Activated T-cell treated with anti-CD3 and anti-CD28 coated beads for 1 hour (primary cell): Measurements from ENCODE around the gene TARDBP.
"Not testable (repeated sequence)": the region's sequence is repeated elsewhere in the genome, so short reads cannot be mapped to it uniquely, and the experiment has no call there.

ENCODE experiments used
- DNase-seq: peaks from one replicate; pipeline ENCODE4 v3.0.0-alpha.2; 2020; ENCODE audit warnings: low read depth

Gene TARDBP

DNA sequence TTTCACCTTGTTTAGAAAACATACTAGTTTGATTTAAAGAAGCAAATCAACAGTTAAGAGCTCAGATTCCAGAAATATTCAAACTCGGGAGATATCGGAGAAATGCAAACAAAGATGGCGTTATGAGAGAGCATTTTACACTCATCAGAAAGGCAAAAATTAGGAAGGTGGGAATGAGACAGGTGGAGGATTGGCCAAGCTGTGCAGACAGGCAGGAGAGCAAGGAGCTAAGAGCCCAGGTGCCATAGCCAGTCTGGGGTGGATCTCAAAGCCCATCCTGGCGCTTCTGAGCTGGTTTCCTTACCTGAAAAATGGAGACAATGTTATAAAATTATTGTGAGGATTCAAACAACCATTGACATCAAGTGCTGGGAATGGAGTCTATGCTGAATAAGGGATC, 19.6 kb upstream of the TARDBP start:
- DNase-seq = no peak

DNA sequence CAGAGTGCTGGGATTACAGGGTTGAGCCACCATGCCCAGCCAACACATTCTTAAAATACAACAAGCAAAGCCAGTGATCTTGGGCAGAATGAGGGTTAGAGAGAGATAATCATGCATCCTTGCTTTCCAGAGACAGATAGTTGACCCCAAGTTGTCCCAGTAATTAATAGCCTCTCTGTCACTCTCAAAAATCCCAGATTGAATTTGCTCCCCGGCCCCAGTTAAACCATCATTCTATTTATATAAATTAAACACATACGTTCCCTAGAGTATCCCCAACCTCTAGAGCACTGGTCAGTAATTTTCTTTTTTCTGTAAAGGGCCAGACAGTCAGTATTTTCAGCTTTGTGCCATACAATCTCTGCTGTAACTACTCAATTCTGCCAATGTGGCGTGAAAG, 16.4 kb upstream of the TARDBP start:
- no peak for DNase-seq

DNA sequence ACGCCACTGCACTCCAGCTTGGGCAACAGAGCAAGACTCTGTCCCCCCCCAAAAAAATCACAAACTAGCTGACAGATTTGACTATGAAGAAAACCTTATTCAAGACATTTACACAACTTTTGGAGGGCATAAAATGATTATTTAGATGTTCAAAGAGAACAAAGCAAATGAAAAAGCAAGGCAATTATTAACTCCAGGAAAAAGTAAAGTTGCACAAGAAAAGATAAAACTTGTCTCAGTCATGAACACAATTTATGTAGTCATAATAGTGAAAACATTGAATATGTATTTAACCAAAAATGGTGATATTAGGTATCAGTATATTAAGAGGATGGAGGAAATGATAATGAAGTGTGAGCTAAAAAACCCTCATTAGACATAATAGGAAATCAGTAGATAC, 11.9 kb upstream of the TARDBP start:
- no peak for DNase-seq

DNA sequence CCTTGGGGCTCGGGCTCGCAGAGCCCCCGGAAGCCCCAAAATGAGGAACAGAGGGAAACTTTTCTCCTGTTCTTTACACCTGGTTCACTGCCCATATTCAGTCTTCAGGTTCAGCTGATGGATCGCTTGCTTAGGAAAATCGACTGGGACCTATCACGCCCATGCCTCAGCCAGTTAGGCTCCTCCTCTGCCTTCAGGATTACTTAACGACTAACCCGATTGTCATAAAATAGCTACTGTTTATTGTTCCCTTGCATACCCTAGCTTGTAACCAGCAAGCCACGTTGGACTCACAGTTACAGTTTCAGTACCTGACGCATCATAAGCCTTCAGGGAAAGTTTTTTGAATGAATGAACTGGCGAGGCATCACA, 692 bp downstream of the TARDBP start:
- DNase-seq = no peak

DNA sequence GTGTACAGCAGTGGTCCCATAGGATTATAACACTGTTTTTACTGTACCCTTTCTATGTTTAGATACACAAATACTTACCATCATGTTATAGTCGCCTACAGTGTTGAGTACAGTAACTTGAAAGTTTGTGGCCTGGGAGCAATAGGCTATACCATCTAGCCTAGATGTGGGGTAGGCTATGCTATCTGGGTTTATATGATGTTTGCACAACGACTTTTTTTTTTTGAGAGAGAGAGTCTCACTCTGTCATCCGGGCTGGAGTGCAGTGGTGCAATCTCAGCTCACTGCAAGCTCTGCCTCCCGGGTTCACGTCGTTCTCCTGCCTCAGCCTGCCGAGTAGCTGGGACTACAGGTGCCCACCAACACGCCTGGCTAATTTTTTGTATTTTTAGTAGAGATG, 6.9 kb downstream of the TARDBP start:
- not testable (repeated sequence) for DNase-seq

DNA sequence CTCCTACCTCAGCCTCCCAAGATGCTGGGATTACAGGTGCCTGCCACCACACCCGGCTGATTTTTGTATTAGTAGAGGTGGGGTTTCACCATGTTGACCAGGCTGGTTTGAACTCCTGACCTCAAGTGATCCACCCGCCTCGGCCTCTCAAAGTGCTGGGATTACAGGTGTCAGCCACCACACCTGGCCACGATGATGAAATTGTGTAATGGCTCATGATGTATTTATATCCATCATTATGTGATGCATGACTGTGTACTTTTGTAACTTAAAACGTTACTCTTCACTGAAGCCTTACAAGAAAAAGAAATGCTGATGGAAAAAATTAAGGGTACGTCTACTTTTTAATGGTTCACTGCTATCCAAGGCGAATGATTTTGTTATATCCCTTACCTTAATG, 7.5 kb downstream of the TARDBP start:
- DNase-seq = no peak

DNA sequence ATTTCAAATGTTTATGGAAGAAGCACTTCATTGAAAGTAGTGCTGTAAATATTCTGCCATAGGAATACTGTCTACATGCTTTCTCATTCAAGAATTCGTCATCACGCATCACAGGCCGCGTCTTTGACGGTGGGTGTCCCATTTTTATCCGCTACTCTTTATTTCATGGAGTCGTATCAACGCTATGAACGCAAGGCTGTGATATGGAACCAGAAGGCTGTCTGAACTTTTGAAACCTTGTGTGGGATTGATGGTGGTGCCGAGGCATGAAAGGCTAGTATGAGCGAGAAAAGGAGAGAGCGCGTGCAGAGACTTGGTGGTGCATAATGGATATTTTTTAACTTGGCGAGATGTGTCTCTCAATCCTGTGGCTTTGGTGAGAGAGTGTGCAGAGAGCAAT, 10.7 kb downstream of the TARDBP start:
- no peak for DNase-seq

DNA sequence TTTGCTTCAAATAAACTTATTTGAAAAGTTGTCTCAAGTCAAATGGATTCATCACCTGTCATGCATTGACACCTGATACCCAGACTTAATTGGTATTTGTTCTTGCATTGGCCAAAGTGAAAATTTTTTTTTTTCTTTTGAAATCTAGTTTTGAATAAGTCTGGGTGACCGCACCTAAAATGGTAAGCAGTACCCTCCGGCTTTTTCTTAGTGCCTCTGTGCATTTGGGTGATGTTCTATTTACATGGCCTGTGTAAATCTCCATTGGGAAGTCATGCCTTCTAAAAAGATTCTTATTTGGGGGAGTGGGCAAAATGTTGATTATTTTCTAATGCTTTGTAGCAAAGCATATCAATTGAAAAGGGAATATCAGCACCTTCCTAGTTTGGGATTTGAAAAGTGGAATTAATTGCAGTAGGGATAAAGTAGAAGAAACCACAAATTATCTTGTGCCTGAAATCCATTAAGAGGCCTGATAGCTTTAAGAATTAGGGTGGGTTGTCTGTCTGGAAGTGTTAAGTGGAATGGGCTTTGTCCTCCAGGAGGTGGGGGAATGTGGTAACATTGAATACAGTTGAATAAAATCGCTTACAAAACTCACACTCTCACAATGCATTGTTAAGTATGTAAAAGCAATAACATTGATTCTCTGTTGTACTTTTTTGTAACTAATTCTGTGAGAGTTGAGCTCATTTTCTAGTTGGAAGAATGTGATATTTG, 11.9 kb downstream of the TARDBP start:
- no peak for DNase-seq

DNA sequence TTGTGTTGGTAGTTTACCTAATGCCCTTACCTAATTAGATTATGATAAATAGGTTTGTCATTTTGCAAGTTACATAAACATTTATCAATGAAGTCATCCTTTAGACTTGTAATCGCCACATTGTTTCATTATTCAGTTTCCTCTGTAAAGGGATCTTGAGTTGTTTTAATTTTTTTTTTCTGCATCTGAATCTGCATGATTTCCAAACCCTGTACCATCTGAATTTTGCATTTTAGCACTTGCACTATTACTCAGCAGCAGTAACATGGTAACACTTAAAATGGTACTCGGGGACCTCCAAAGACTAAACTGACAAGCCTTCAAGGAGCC, 12.4 kb downstream of the TARDBP start:
- DNase-seq = no peak

DNA sequence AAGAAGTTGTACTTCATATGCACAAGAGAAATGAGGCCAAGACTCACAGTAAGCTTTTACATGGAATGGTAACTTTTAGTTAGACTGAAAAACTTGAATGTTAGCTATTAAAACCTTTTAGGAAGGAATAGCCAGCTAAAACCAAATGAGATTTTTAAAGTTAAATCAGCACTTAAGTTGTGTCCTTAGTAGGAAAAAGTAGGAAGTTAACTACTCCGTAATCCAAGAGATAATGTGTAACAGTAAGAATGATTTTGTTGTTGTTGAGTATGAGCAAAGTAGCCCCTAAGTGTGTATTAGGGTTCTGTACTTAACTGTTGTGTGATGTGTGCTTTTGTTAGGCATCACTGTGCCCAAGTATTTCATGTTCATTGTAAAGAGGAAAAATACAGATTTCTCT, 13.2 kb downstream of the TARDBP start:
- DNase-seq = no peak

DNA sequence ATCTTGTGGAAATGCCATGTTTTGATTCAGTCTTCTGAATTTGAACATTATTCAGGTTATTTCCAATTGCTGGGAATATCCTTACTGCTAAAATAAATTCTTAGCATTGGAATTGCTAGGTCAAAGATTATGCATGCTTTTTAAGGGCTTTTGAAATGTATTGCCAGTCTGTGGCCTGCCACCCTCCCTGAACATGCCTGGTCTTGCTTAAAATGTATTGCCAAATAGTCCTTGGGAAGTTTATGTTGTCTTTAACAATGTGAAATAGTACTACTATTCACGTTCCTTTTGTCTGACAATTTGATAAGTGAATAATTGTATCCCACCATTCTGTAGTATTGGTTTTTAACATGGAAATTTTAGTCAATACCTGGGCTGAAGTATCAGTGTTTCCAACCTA, 13.6 kb downstream of the TARDBP start:
- no peak for DNase-seq

DNA sequence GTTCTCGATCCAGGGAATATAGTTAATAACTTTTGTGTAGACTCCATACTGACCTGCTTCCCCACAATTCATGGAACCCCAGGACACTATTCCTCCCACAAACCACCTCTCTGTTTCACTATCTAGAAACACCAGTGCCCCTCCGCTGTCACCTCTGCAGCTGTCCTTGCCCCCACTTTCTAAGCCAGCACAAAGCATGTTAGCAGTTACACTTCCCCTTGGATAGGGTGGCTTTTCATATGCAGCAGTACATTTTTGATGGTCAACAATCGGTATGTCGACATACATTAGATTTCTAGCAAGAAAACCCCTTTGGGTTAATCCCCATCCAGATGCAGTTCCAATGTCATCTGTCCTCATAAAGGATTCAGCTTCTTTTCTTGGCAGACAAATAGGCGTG, 14.4 kb downstream of the TARDBP start:
- no peak for DNase-seq

DNA sequence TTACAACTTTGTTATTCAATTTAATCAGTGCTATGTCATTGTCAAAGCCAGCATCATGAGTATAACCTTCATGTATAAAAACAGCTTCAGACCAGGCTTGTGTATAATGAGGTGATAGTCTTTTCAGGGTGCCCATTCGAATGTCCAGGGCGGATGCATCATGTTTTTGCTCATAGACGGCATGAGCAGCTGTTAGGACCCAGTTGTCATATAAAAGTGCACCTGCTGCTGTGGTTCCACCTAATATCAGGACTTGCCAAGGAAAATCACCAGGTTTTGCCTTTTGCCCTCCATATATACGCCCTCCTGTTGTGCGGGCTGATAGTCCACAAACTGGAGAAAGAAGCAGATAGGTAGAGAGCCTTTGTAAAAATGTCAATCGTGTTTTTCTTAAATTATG, 14.9 kb downstream of the TARDBP start:
- DNase-seq = no peak

DNA sequence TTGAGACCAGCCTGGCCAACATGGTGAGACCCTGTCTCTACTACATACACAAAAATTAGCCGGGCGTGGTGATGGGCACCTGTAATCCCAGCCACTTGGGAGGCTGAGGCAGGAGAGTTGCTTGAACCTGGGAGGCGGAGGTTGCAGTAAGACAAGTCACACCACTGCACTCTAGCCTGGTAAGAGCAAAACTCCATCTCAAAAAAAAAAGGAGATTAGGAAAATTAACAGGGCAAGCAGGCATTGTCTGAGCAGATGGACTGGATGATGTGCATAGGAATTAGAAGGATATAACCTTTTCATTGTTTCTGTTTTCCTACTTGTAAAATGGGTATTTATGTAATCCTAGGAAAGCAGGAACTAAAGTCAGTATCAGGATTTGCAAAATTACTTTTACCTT, 15.6 kb downstream of the TARDBP start:
- DNase-seq = no peak

DNA sequence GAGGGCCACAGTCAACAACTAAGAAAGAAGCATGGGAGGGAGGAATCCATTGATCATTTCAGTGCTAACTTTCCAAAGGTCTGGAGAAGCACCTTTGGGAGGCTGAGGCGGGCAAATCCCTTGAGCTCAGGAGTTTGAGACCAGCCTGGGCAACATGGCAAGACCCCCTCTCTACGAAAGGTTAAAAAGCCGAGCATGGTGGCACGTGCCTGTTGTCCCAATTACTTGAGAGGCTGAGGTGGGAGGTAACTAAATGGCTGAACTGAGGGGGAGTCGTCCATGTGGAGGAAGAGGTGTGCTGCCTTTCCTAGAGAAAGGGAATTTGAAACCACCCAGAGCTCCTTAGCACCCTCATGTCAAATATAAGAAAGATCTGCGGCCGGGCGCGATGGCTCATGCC, 18.4 kb downstream of the TARDBP start:
- DNase-seq = no peak

DNA sequence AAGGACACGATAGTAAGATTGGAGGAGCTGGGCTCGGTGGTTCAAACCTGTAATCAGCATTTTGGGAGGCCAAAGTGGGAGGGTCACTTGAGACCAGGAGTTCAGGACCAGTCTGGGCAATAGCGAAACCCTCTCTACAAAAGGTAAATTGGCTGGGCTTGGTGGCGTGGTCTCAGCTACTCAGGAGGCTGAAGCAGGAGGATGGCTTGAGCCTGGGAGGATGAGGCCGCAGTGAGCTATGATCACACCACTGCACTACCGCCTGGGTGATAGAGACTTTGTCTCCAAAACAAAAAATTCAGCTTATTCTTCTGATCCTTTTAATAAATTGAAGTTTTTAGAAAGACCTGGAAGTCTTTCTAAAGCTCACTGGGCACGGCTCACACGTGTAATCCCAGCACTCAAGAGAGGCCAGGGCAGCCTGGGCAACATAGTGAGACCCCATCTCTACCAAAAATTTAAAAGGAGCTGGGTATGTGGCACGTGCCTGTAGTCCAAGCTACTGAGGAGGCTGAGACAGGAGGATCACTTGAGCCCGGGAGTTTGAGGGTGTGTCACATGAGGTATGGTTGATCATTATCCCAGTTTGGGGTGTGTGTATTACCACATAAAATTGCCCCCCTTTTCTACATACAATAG, 19.3 kb downstream of the TARDBP start:
- no peak for DNase-seq

DNA sequence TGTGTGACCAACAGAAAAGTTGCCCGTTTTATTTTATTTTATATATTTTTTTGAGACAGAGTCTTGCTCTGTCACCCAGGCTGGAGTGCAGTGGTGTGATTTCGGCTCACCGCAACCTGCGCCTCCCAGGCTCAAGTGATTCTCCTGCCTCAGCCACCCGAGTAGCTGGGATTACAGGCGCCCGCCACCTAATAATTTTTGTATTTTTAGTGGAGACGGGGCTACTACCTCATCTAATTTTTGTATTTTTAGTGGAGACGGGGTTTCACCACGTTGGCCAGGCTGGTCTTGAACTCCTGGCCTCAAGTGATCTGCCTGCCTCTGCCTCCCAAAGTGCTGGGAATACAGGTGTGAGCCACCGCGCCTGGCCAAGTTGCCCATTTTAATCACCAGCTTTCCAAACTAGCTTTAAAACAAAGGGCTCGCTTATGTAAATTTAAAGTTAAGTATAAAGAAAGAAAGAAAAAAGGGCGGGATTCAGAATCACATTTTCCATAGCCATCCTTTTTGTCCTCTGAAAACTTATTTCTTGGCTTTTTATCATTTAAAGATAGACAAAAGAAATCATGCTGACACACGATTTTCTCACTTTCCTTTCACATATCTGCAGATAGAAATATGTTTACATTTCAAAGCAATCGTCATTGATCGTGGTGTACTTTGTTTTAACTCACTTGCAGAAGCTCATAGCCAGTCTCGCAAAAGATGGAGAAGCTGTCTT, 24.7 kb downstream of the TARDBP start:
- not testable (repeated sequence) for DNase-seq

DNA sequence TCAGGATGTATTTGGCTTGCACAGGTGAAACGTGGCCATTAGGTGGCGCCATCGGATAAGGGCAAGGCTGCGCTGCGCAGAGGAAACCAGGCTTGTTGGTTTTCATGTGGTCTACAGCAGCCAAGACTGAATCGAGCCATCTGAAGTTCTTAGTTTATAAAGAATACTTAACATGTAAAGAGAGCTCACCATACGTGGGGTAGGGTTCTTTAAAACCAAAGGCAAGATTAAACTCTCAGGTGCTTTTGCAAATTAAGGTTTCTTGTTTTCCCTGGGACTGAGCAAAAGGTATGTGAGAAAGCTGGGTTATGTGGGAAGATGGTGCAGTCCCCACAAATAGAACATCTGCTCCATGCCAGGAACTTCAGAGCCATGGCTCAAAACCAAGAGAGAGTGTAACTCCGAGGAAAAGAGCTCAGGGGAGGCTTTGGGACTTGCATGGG, 25.3 kb downstream of the TARDBP start:
- DNase-seq = peak; percentile 91

DNA sequence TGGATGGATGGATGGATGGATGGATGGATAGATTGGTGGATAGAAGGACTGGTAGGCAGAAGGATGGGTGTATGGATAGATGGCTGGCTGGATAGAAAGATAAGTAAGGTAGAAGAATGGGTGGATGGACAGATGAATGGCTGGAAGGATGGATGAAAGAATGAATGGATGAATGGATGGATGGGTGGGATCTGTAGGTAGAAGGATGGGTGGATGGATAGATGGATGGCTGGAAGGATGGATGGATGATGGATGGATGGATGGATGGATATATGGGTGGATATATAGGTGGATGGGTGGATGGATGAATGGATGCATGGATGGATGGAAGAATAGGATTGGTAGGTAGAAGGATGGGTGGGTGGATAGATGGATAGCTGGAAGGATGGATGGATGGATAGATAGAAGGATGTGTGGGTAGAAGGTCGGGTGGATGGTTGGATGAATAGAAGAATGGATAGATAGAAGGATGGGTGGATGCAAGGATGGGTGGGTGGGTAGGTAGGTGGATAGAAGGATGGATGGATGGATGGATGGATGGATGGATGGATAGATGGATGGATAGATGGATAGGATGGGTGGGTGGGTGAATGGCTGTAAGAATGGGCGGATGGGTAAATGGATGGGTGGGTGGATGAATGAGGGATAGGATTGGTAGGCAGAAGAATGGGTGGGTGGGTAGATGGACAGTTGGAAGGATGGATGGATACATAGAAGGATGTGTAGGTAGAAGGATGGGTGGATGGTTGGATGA, 27.1 kb downstream of the TARDBP start:
- no peak for DNase-seq

DNA sequence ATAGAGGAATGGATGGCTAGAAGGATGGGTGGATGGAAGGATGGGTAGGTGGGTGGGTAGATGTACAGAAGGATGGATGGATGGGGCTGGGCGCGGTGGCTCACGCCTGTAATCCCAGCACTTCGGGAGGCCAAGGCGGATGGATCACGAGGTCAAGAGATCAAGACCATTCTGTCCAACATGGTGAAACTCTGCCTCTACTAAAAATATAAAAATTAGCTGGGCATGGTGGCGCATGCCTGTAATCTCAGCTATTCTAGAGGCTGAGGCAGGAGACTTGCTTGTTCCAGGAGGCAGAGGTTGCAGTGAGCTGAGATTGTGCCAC, 27.6 kb downstream of the TARDBP start:
- not testable (repeated sequence) for DNase-seq

DNA sequence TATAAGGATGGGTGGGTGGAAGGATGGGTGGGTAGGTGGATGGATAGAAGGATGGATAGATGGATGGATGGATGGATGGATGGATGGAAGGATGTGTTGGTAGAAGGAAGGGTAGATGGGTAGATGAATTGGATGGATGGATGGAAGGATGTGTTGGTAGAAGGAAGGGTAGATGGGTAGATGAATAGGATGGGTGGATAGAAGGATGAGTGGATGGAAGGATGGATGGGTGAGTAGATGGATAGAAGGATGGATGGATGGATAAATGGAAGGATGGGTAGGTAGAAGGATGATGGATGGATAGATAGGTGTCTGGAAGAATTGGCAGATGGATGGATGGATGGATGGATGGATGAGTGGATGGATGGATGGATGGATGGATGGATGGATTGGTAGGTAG, 28.6 kb downstream of the TARDBP start:
- no peak for DNase-seq

DNA sequence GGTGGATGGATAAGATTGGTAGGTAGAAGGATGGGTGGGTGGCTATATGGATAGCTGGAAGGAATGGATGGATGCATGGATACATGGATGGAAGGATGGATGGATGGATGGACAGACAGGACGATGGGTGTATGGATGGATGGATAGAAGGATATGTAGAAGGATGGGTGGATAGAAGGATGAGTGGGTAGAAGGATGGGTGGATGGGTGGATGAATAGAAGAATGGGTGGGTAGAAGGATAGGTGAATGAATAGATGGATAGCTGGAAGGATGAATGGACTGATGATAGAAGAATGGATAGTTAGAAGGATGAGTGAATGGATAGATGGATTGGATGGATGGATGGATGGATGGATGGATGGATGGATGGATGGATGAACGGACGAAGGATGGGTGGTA, 29.6 kb downstream of the TARDBP start:
- no peak for DNase-seq
